GM12878 (cell line): ENCODE results near the gene TJAP1. TPM values are rescaled to one million over a fixed set of nuclear protein-coding genes. Genes with fewer than 3 reads are reported as not detected.

Source experiments
- ATAC-seq: fragments of 200-7000 bp; cut with Tn5 transposase; 3 replicates; pipeline ENCODE4 v1.9.1; 2020; ENCODE audit warnings: mild to moderate bottlenecking, moderate library complexity
- BruUV-seq: library from RNA; stranded (reverse); fragments of 400-500 nt; replicated peaks from 2 replicates; lab custom pipeline; 2021; lab: Mats Ljungman, UMichigan
- CTCF ChIA-PET: fragments of 300-600 bp; sonication (Branson Sonifier 250); formaldehyde crosslinking; extraction: SDS; loops from one replicate; lab custom pipeline; 2021; ENCODE audit warnings: inconsistent platforms; lab: Yijun Ruan, JAX
- POLR2A ChIA-PET: fragments of 350-600 bp; formaldehyde crosslinking; extraction: SDS; loops from one replicate; lab custom pipeline; 2021; ENCODE audit warnings: inconsistent platforms; lab: Charles Lee
- RAD21 ChIA-PET: fragments of 300-600 bp; sonication (Branson Sonifier 250); formaldehyde crosslinking; loops from one replicate; lab custom pipeline; 2023; ENCODE audit warnings: antibody characterized with exemption; ENCODE audit not compliant: unreplicated experiment; lab: Charles Lee
- SMC1A ChIA-PET: fragments of 300-600 bp; sonication (Branson Sonifier 250); formaldehyde crosslinking; loops from one replicate; lab custom pipeline; 2023; ENCODE audit not compliant: unreplicated experiment, uncharacterized antibody; lab: Charles Lee
- DNase-seq: peaks from one replicate; pipeline ENCODE4 v3.0.0-alpha.2; 2011; ENCODE audit warnings: low read depth, low spot score
- FAIRE-seq: peaks from 3 replicates; lab custom pipeline; 2011; peaks lifted over from hg19 to GRCh38; lab: Jason Lieb, UNC
- H2AFZ ChIP-seq: 2 replicates; pipeline ENCODE4 v1.6.0; 2011; ENCODE audit warnings: low read depth, low read length, control low read depth; ENCODE audit not compliant: control insufficient read depth
- H3K27ac ChIP-seq: 2 replicates; pipeline ENCODE4 v1.5.1; 2011; ENCODE audit warnings: control low read depth; ENCODE audit not compliant: control insufficient read depth, insufficient read depth
- H3K27me3 ChIP-seq, 2 experiments: replicated peaks in 1 of 2; 2 replicates each; pipeline versions ENCODE4 v1.6.0 to v1.6.1; 2011; ENCODE audit warnings: low read length in 1 of 2; ENCODE audit not compliant: control insufficient read depth in 2 of 2, insufficient read depth in 2 of 2
- H3K36me3 ChIP-seq, 2 experiments: 2 replicates each; pipeline ENCODE4 v1.5.1; 2011; ENCODE audit warnings: low read length in 1 of 2; ENCODE audit not compliant: control insufficient read depth in 2 of 2, insufficient read depth in 2 of 2
- H3K4me1 ChIP-seq: 2 replicates; pipeline ENCODE4 v1.6.1; 2011; ENCODE audit warnings: mild to moderate bottlenecking, low read length, moderate library complexity, mixed read lengths; ENCODE audit not compliant: control insufficient read depth, insufficient read depth
- H3K4me2 ChIP-seq: 2 replicates; pipeline ENCODE4 v1.6.0; 2011; ENCODE audit warnings: control low read depth; ENCODE audit not compliant: control insufficient read depth, insufficient read depth
- H3K4me3 ChIP-seq: fragments of 200-600 bp; sonication (generic); 2 replicates; pipeline ENCODE4 v1.5.1; 2016
- H3K79me2 ChIP-seq: 2 replicates; pipeline ENCODE4 v1.6.0; 2011; ENCODE audit warnings: low read length; ENCODE audit not compliant: control insufficient read depth, insufficient read depth
- H3K9ac ChIP-seq: 2 replicates; pipeline ENCODE4 v1.8.0; 2011; ENCODE audit warnings: low read length, control low read depth, mixed read lengths; ENCODE audit not compliant: control insufficient read depth, insufficient read depth
- H3K9me3 ChIP-seq: replicated peaks from 3 replicates; pipeline ENCODE4 v1.5.1; 2011; ENCODE audit warnings: mild to moderate bottlenecking, low read length; ENCODE audit not compliant: control insufficient read depth, insufficient read depth
- H4K20me1 ChIP-seq: 2 replicates; pipeline ENCODE4 v1.6.0; 2011; ENCODE audit not compliant: control insufficient read depth, insufficient read depth
- HSF1 ChIP-seq: fragments of 150-350 bp; IDR thresholded peaks from 2 replicates; pipeline ENCODE4 v1.6.1; 2014; ENCODE audit warnings: mild to moderate bottlenecking, low read depth, low read length
- STAT3 ChIP-seq: IDR thresholded peaks from 2 replicates; pipeline ENCODE4 v1.6.1; 2011; ENCODE audit warnings: low read depth, low read length, improper control_type of control experiment
- WGBS: methylation state at CpG from one replicate; pipeline ENCODE4 v1.1.6; 2016; ENCODE audit warnings: low lambda C conversion rate; ENCODE audit not compliant: insufficient replicate concordance, insufficient coverage; ENCODE audit errors: missing lambda C conversion rate; 5-methylcytosine and 5-hydroxymethylcytosine counted together
- in situ Hi-C: fragments of 300-500 bp; cut with MboI; formaldehyde crosslinking; loops from 9 replicates; pipeline ENCODE4 v1.14.3; 2018; ENCODE audit warnings: mixed read lengths
- intact Hi-C: fragments of 100-400 bp; cut with micrococcal nuclease; formaldehyde crosslinking; loops from one replicate; pipeline ENCODE4 v1.14.2; 2022; ENCODE audit not compliant: unreplicated experiment
- polyA plus RNA-seq, 11 experiments: library from polyadenylated mRNA; depleted of rRNA in 4 of 11; unstranded in 6 of 11; stranded (reverse) in 5 of 11; fragments of >200 nt; fragmentation: Nextera tagmentation in 4 of 11; fragmentation: Illumina TruSeq in 1 of 11; extraction: Ambion mirVana in 4 of 11; extraction: Trizol in 1 of 11; gene quantifications; 1 replicate in 1 of 11; 2 replicates in 10 of 11; pipeline versions ENCODE4 v1.2.1 to v1.2.3, GENCODE V29; 2011 to 2016; ENCODE audit warnings: inconsistent platforms in 2 of 11, missing spikeins in 2 of 11, low read depth in 1 of 11
- total RNA-seq, 4 experiments: library from RNA; depleted of rRNA in 3 of 4; stranded (reverse); fragments of >200 nt in 3 of 4; fragmentation: Illumina TruSeq in 1 of 4; extraction: Trizol in 1 of 4; gene quantifications; 2 replicates each; pipeline versions ENCODE4 v1.2.1 to v1.2.3, GENCODE V29; 2013 to 2021
- TF ChIP-seq, protein P1 (sequence below): fragments of 450-650 bp; IDR thresholded peaks from 2 replicates; pipeline ENCODE4 v1.6.1; 2017; ENCODE audit warnings: mild to moderate bottlenecking, moderate library complexity

Gene TJAP1
- total and polyA plus RNA-seq, 10 of the 15 experiments (the other 5 are each of a cell fraction or from before 2014, with no cell fraction given), result 0.11 to 22.6 (median 12.8) TPM

DNA sequence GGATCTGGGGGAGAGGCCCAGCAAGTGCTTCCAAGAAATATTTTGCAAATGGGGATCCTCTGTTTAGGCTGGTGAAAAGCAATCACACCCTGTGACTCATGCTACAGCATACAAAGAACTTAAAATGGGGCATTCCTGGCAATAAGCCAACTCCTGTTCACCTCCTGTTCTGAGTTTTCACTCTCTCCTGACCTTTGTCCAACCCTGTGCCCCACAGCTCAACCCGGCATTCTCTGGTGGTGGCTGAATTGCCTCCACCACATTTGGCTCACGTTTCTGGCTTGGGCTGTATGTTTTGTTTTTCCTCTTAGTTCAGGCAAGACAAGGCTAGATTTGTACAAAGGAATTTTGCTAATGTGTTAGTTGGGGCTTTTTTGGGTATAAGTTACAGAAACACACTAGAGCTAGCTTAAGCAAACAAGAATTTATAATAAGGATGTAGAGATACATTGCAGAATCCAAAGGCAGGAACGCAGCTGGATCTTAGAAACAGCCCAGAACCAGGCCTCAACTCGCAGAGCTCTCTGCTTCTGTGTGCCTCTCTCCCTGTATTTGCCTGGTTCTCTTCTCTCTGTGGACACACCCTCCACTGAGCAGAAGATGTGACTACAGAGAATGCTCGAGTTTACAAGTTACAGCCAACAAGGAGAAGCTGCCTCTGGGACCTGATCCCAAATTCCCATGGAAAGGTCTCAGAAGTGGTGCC lies 40.6 kb upstream of the TJAP1 start:
- H3K79me2 ChIP-seq, result no peaks in the 10 kb centered on the region
- DNase-seq (no peak), FAIRE-seq (no peak), ATAC-seq (no peak)
- no peaks in the 10 kb centered on the region for H3K27me3 ChIP-seq
- ChIA-PET CTCF (interaction anchor here (0.8 to 2.1 kb wide), 3 partner anchors 10 to 75 kb away, joined by 3 to 6 read pairs (median 4); partner anchors contain the start of gene ABCC10), POLR2A (interaction anchor here (1.1 kb wide), 2 partner anchors 14 to 53 kb away, joined by 3 read pairs; no protein-coding TSS in a partner anchor), SMC1A (interaction anchor here (0.6 to 1.2 kb wide), 4 partner anchors 14 to 181 kb away, joined by 3 to 7 read pairs (median 4); no protein-coding TSS in a partner anchor), RAD21 (interaction anchor here (0.6 to 1.6 kb wide), 2 partner anchors 70 to 79 kb away, joined by 3 read pairs; no protein-coding TSS in a partner anchor)
- no peak overlapping the region for H3K27ac ChIP-seq
- H3K4me3 ChIP-seq, result no peak overlapping the region
- intact Hi-C loops, result no loop called here
- H3K4me1 ChIP-seq, result no peaks in the 10 kb centered on the region; the same call in 1 of the 2 replicates
- TF ChIP-seq HSF1, result no peak
- TF ChIP-seq, protein P1, sequence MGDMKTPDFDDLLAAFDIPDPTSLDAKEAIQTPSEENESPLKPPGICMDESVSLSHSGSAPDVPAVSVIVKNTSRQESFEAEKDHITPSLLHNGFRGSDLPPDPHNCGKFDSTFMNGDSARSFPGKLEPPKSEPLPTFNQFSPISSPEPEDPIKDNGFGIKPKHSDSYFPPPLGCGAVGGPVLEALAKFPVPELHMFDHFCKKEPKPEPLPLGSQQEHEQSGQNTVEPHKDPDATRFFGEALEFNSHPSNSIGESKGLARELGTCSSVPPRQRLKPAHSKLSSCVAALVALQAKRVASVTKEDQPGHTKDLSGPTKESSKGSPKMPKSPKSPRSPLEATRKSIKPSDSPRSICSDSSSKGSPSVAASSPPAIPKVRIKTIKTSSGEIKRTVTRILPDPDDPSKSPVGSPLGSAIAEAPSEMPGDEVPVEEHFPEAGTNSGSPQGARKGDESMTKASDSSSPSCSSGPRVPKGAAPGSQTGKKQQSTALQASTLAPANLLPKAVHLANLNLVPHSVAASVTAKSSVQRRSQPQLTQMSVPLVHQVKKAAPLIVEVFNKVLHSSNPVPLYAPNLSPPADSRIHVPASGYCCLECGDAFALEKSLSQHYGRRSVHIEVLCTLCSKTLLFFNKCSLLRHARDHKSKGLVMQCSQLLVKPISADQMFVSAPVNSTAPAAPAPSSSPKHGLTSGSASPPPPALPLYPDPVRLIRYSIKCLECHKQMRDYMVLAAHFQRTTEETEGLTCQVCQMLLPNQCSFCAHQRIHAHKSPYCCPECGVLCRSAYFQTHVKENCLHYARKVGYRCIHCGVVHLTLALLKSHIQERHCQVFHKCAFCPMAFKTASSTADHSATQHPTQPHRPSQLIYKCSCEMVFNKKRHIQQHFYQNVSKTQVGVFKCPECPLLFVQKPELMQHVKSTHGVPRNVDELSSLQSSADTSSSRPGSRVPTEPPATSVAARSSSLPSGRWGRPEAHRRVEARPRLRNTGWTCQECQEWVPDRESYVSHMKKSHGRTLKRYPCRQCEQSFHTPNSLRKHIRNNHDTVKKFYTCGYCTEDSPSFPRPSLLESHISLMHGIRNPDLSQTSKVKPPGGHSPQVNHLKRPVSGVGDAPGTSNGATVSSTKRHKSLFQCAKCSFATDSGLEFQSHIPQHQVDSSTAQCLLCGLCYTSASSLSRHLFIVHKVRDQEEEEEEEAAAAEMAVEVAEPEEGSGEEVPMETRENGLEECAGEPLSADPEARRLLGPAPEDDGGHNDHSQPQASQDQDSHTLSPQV, result no peak
- TF ChIP-seq STAT3, result no peak
- no peaks in the 10 kb centered on the region; the same call in 1 of the 2 replicates for H4K20me1 ChIP-seq
- no peak overlapping the region for H3K9ac ChIP-seq
- H3K36me3 ChIP-seq, result peaks cover 4 to 7% of the 10 kb centered on the region in 2 experiments; a peak in 3 of 4 replicates
- no TSS peak for BruUV-seq
- 94% methylated on average over 5 of the region's 5 CpGs for WGBS
- H2AFZ ChIP-seq, result no peak overlapping the region
- no peaks in the 10 kb centered on the region for H3K9me3 ChIP-seq
- no peak overlapping the region for H3K4me2 ChIP-seq
- in situ Hi-C loops, result no loop called here
